SK-N-SH treated with all-trans-retinoic acid at 6 μM for 48 hours (cell line): ENCODE measurements around the gene PLXND1.

ENCODE experiments used
- ATAC-seq: fragments of 200-7000 bp; cut with Tn5 transposase; 3 replicates; pipeline ENCODE4 v1.9.1; 2020; ENCODE audit warnings: mild to moderate bottlenecking, moderate library complexity
- ARNTL ChIP-seq: fragments of 450-650 bp; formaldehyde crosslinking; IDR thresholded peaks from 2 replicates; pipeline ENCODE4 v1.5.0; 2020; ENCODE audit warnings: low read depth, mild to moderate bottlenecking, moderate library complexity, borderline replicate concordance
- BACH2 ChIP-seq: fragments of 250-450 bp; sonication (Bioruptor Pico); IDR thresholded peaks from 2 replicates; pipeline ENCODE4 v1.9.0; 2021; ENCODE audit warnings: mild to moderate bottlenecking, borderline replicate concordance
- CSDC2 ChIP-seq: fragments of 250-450 bp; sonication (Bioruptor Pico); IDR thresholded peaks from 2 replicates; pipeline ENCODE4 v1.5.0; 2020; ENCODE audit warnings: mild to moderate bottlenecking, moderate library complexity
- ESRRG ChIP-seq: fragments of 250-450 bp; sonication (Bioruptor Pico); IDR thresholded peaks from 2 replicates; pipeline ENCODE4 v1.6.1; 2021; ENCODE audit warnings: mild to moderate bottlenecking
- GLIS3 ChIP-seq: fragments of 250-450 bp; sonication (Bioruptor Pico); IDR thresholded peaks from 2 replicates; pipeline ENCODE4 v1.5.0; 2020; ENCODE audit warnings: mild to moderate bottlenecking, moderate library complexity
- OSR1 ChIP-seq: fragments of 250-450 bp; sonication (Bioruptor Pico); IDR thresholded peaks from 2 replicates; pipeline ENCODE4 v1.8.0; 2022; ENCODE audit warnings: moderate library complexity, mild to moderate bottlenecking, inconsistent platforms
- POU6F1 ChIP-seq: fragments of 250-450 bp; sonication (Bioruptor Pico); IDR thresholded peaks from 2 replicates; pipeline ENCODE4 v1.8.0; 2021; ENCODE audit warnings: low read depth, mild to moderate bottlenecking, moderate library complexity, borderline replicate concordance
- PPARA ChIP-seq: fragments of 250-450 bp; sonication (Bioruptor Pico); IDR thresholded peaks from 2 replicates; pipeline ENCODE4 v1.5.0; 2020; ENCODE audit warnings: mild to moderate bottlenecking, borderline replicate concordance
- RARB ChIP-seq: fragments of 250-450 bp; sonication (Bioruptor Pico); IDR thresholded peaks from 2 replicates; pipeline ENCODE4 v1.8.0; 2021; ENCODE audit warnings: mild to moderate bottlenecking, moderate library complexity
- TOX ChIP-seq: fragments of 250-450 bp; sonication (Bioruptor Pico); IDR thresholded peaks from 2 replicates; pipeline ENCODE4 v1.8.0; 2021; ENCODE audit warnings: mild to moderate bottlenecking, moderate library complexity, borderline replicate concordance
- TSHZ2 ChIP-seq: fragments of 250-450 bp; sonication (Bioruptor Pico); IDR thresholded peaks from 2 replicates; pipeline ENCODE4 v1.5.0; 2020; ENCODE audit warnings: mild to moderate bottlenecking, moderate library complexity
- ZC3H10 ChIP-seq: fragments of 250-450 bp; sonication (Bioruptor Pico); IDR thresholded peaks from 2 replicates; pipeline ENCODE4 v1.5.1; 2021; ENCODE audit warnings: mild to moderate bottlenecking, moderate library complexity
- ZFP3 ChIP-seq: fragments of 250-450 bp; sonication (Bioruptor Pico); IDR thresholded peaks from 2 replicates; pipeline ENCODE4 v1.5.0; 2020; ENCODE audit warnings: mild to moderate bottlenecking, moderate library complexity
- ZFP30 ChIP-seq: fragments of 450-650 bp; formaldehyde crosslinking; IDR thresholded peaks from 2 replicates; pipeline ENCODE4 v1.5.0; 2022; ENCODE audit warnings: mild to moderate bottlenecking, moderate library complexity
- ZNF565 ChIP-seq: fragments of 450-650 bp; formaldehyde crosslinking; conservative IDR thresholded peaks from 2 replicates; pipeline ENCODE4 v1.5.0; 2020; ENCODE audit warnings: low read depth, mild to moderate bottlenecking, moderate library complexity
- ZNF70 ChIP-seq: fragments of 450-650 bp; formaldehyde crosslinking; IDR thresholded peaks from 2 replicates; pipeline ENCODE4 v1.5.0; 2020; ENCODE audit warnings: mild to moderate bottlenecking, moderate library complexity
- TF ChIP-seq, protein P1 (sequence below): fragments of 250-450 bp; sonication (Bioruptor Pico); IDR thresholded peaks from 2 replicates; pipeline ENCODE4 v1.5.1; 2020; ENCODE audit warnings: low read depth, mild to moderate bottlenecking, moderate library complexity
- TF ChIP-seq, protein P2 (sequence below): fragments of 250-450 bp; sonication (Bioruptor Pico); IDR thresholded peaks from 2 replicates; pipeline ENCODE4 v1.5.1; 2021; ENCODE audit warnings: mild to moderate bottlenecking, moderate library complexity
- TF ChIP-seq, protein P3 (sequence below): fragments of 250-450 bp; sonication (Bioruptor Pico); IDR thresholded peaks from 2 replicates; pipeline ENCODE4 v1.8.0; 2020; ENCODE audit warnings: mild to moderate bottlenecking, moderate library complexity, borderline replicate concordance

Gene PLXND1

DNA sequence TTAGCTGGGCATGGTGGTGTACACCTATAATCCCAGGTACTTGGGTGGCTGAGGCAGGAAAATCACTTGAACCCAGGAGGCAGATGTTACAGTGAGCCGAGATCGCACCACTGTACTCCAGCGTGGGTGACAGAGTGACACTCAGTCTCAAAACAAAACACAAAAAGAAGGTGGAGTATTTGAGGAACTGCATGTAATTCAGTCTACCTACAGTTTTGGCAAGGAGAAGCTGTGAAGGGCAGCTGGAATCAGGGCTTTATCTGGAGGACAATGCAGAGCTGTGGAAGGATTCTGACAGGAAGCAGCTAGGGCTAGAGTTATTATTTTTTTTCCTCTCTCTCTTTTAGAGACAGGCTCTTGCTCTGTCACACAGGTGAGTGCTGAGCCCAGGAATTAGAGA is 56.7 kb downstream of the PLXND1 start:
- no peak for ATAC-seq
- TF ChIP-seq CSDC2 (CRISPR knock-in tag) = no peak
- no peak for TF ChIP-seq OSR1
- TF ChIP-seq ZNF70 (CRISPR knock-in tag) = no peak

- ATAC-seq = peak; percentile 47
- TF ChIP-seq ZFP30 (CRISPR knock-in tag) = no peak
- no peak for TF ChIP-seq CSDC2 (CRISPR knock-in tag)
- no peak for TF ChIP-seq BACH2
- no peak for TF ChIP-seq OSR1
- TF ChIP-seq TOX (CRISPR knock-in tag) = no peak
- no peak for TF ChIP-seq TSHZ2 (CRISPR knock-in tag)
- no peak for TF ChIP-seq ESRRG (CRISPR knock-in tag)
- TF ChIP-seq RARB (CRISPR knock-in tag) = no peak
- TF ChIP-seq ZNF565 (CRISPR knock-in tag) = no peak
- TF ChIP-seq GLIS3 (CRISPR knock-in tag) = no peak
- no peak for TF ChIP-seq POU6F1 (CRISPR knock-in tag)
- no peak for TF ChIP-seq PPARA
- TF ChIP-seq, protein P1, sequence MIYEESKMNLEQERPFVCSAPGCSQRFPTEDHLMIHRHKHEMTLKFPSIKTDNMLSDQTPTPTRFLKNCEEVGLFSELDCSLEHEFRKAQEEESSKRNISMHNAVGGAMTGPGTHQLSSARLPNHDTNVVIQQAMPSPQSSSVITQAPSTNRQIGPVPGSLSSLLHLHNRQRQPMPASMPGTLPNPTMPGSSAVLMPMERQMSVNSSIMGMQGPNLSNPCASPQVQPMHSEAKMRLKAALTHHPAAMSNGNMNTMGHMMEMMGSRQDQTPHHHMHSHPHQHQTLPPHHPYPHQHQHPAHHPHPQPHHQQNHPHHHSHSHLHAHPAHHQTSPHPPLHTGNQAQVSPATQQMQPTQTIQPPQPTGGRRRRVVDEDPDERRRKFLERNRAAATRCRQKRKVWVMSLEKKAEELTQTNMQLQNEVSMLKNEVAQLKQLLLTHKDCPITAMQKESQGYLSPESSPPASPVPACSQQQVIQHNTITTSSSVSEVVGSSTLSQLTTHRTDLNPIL = no peak
- no peak for TF ChIP-seq ZFP3 (CRISPR knock-in tag)
- no peak for TF ChIP-seq ARNTL (CRISPR knock-in tag)
- no peak for TF ChIP-seq ZC3H10 (CRISPR knock-in tag)
- TF ChIP-seq, protein P2, sequence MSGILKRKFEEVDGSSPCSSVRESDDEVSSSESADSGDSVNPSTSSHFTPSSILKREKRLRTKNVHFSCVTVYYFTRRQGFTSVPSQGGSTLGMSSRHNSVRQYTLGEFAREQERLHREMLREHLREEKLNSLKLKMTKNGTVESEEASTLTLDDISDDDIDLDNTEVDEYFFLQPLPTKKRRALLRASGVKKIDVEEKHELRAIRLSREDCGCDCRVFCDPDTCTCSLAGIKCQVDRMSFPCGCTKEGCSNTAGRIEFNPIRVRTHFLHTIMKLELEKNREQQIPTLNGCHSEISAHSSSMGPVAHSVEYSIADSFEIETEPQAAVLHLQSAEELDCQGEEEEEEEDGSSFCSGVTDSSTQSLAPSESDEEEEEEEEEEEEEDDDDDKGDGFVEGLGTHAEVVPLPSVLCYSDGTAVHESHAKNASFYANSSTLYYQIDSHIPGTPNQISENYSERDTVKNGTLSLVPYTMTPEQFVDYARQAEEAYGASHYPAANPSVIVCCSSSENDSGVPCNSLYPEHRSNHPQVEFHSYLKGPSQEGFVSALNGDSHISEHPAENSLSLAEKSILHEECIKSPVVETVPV (CRISPR knock-in tag) = no peak
- TF ChIP-seq, protein P3, sequence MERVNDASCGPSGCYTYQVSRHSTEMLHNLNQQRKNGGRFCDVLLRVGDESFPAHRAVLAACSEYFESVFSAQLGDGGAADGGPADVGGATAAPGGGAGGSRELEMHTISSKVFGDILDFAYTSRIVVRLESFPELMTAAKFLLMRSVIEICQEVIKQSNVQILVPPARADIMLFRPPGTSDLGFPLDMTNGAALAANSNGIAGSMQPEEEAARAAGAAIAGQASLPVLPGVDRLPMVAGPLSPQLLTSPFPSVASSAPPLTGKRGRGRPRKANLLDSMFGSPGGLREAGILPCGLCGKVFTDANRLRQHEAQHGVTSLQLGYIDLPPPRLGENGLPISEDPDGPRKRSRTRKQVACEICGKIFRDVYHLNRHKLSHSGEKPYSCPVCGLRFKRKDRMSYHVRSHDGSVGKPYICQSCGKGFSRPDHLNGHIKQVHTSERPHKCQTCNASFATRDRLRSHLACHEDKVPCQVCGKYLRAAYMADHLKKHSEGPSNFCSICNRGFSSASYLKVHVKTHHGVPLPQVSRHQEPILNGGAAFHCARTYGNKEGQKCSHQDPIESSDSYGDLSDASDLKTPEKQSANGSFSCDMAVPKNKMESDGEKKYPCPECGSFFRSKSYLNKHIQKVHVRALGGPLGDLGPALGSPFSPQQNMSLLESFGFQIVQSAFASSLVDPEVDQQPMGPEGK (CRISPR knock-in tag) = no peak
- TF ChIP-seq, all 23 proteins: peak for 0
These were observed 57.3 kb downstream of the PLXND1 start for GRCh38 chr3:129549006-129549800.

- TF ChIP-seq ARNTL (CRISPR knock-in tag) = no peak
- ATAC-seq = no peak
These were observed 58.1 kb downstream of the PLXND1 start for GRCh38 chr3:129548104-129548965.
